HUDEP-2 (cell line): ENCODE results near the gene DAD1.
"Not testable (repeated sequence)": the region's sequence is repeated elsewhere in the genome, so short reads cannot be mapped to it uniquely, and the experiment has no call there.

Experiments used
- DNase-seq, 76 experiments: peaks; one replicate each; lab custom pipeline; 2025; ENCODE audit not compliant: unreplicated experiment in 76 of 76; lab: John Stamatoyannopoulos, UW

The DAD1 gene

DNA sequence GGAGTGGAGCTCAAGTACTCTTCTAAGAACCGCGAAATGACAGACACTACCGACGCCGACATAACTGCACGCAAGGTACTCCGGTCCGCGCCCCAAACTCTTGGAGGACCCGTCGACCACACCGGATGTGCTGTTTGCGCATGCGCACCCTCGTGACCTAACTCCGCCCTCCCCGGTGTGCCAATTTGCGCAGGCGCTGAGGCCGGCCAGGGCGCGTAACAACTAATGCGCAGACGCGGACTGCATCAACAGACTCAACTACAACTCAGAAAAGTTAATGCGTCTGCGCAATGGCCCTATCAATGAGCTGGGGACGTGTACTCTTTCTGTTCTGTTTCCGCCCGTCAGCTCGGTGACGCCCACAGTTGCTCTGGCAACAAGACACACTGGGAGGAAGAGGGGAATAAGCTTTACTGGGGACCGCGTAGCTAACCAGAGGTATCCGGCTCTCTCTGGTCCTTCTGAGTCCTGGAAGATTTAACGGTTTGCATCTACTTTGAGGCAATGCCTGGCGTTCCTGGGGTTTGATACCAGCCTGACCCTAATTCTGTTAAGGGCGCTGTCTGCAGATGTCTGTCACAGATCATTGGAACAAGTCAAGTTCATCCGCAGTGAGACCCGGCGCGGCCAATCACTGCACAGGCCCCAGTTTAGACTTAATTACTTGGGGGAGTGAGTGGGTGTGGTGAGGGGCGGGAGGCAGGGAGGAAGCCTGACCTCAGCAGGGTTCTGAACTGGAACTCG, at the start of gene DAD1:
Gene DAD1, minus strand, starts transcription at position 129 of the 744 bp plus-strand sequence. Its CDS starts 67 bp downstream, at position 62.
- peak in 75 of 76 experiments; percentile 65 to 100 (median 97) for DNase-seq

GRCh38 chr14:22635980-22636379, 47.0 kb upstream of the DAD1 start:
- DNase-seq, result not testable (repeated sequence)

DNA sequence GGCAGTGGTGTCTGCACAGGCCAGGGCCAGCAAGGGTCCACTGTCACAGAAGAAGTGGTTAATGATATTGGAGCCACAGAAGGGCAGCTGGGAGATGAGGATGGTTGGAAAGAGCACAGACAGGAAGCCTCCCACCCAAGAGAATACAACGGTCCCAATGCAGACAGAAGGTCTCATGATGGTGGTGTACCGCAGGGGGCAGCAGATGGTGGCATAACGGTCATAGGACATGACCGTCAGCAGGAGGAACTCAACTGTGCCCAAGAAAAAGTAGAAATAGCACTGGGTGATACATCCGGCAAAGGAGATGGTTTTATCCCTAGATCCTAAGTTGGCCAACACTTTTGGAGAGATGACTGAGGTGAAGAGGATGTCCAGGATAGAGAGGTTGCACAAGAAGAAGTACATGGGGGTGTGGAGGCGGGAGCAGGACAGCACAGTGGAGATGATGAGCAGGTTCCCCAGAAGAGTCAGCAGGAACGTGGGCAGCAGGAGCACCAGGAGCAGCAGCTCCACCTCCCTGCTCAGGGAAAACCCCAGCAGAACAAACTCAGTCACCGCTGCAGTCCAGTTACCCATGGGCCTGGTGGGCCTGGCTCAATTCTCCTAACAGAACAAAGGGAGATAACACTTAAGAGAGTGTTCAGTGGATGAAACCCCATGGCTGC, 45.3 kb upstream of the DAD1 start:
- DNase-seq, result no peak

DNA sequence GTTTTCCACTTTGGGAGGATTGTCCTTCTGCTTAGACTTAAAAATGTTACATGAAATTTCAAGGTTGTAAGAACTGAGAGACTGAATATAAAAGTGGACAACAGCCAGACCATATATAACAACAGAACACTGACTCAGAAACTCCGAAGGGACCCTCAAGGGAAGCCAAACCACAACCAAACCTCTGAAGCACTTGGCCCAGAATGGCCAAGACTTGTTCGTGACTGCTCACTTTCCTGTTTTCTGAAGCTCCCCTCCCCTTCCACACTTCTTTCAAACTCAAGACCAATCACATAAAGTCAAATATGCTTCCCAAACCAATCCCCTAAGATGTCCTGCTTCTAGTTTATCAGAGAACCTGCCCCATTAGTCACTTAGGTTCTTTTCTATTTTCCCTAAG, 41.5 kb upstream of the DAD1 start:
- DNase-seq, result no peak

DNA sequence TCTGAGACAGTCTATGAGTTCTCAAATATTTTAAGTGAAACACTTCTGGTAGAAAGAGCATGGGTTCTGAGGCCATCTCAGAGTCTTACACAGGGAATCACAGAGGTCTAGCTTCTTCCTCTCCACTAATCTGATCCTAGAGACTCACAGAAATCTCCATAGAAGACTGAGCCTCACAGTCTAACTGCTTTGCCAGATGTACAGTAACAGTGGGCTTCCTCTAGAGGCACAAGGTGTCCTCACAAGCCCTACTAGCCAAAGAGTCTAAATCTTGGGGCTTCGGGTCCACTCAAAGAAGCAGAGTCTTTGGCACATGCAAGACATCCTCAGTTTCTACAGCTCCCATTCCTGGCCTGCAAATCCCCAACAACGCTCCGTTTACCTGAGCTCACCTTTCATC, 41.0 kb upstream of the DAD1 start:
- peak in 1 of 76 experiments; percentile 10 for DNase-seq

DNA sequence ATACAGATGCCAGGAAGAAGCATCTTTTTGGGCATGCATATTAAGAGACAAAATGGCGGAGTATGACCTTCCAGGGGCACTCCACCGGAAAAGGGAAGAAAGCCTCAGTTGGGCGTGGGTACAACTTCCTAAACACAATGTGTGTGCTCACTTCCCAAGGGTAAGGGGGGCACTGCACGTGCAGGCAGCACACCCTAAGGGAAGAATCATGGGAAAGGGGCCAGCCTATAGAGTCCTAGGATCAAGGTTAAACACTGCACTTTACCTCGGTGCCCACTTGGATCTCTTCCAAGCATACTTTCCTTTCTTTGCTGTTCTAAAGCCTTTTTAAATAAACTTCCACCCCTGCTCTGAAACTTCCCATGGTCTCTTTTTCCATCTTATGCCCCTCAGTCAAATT, 40.3 kb upstream of the DAD1 start:
- DNase-seq, result no peak

DNA sequence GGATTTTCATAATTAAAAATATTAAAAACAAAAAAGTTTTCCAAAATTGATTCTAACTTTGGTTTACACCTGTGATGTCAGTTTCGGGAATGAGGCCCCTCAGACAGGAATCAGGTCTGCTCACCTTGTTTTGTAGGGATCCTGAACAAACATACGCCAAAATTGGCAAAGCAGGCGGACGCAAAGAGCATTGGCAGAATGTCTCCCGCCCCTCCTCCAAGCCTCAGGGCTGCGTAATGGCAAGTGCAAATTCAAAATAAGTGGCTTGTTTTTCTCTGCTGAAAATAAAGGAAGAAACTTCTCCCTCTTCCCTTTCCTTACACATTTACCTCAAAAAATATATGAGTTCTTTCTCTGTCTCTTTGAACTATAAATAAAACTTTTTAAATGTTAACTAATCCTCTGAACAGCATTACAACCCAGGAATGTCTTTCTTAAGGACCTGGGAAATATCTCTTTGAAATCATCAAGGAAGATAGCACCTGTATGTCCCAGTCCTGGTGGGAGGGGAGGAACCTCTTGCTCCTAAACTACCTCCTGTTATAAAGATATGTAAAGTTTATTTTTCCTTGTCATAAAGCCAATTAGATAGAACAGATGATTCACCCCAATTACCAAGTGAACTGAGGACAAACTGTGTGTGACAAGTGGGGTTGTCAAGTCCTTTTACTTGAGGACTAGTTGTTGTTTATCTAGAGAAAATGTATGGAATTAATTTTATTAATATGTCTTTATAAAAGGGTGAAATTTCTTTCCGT, 38.7 kb upstream of the DAD1 start:
- DNase-seq, result no peak

DNA sequence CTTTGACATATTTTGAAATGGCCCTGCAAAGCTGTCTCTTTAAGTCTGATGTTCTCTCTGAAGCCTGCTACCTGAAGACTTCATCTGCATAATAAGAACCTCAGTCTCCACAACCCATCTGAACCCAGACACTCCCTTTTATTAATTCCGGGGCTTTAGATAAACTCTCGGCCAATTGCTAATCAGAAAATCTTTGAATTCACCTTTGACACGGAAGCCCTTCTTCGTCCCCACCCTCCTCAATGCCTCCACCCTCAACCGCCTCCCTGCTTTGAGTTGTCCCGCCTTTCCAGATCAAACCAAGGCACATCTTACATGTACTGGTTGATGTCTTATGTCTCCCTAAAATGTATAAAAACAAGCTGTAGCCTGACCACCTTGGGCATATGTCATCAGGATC, 37.6 kb upstream of the DAD1 start:
- peak in 10 of 76 experiments; percentile 2 to 24 (median 10) for DNase-seq

DNA sequence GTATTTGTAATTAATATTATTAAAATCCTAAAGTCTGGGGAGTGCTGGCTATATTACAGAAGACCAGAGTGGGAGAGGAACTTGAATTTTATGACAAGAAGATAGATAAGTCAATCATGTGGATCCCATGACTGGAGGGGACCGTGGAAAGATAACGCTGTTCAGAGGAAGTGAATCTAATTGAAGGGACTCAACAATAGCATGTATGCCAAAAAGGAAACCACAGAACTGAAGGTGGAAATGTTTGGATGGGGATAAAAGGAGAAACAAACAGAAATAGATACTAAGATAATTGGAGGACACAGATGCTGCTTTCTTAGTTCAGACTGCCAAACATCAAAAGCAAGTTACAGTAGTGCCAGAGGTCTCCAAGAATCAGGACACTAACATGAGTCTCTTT, 34.0 kb upstream of the DAD1 start:
- peak in 12 of 76 experiments; percentile 9 to 47 (median 23) for DNase-seq

- DNase-seq, result no peak
Observed at GRCh38 chr14:22622255-22622654, 33.2 kb upstream of the DAD1 start.

DNA sequence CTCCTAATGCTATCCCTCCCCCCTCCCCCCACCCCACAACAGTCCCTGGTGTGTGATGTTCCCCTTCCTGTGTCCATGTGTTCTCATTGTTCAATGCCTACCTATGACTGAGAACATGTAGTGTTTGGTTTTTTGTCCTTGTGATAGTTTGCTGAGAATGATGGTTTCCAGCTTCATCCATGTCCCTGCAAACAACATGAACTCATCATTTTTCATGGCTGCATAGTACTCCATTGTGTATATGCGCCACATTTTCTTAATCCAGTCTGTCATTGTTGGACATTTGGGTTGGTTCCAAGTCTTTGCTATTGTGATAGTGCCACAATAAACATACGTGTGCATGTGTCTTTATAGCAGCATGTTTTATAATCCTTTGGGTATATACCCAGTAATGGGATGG, 26.7 kb upstream of the DAD1 start:
- not testable (repeated sequence) for DNase-seq

- DNase-seq, result no peak
Observed at GRCh38 chr14:22614240-22614799, 25.3 kb upstream of the DAD1 start.

- no peak for DNase-seq
Observed at GRCh38 chr14:22613736-22614239, 24.8 kb upstream of the DAD1 start.

- DNase-seq, result no peak
Observed at GRCh38 chr14:22613106-22613695, 24.2 kb upstream of the DAD1 start.

DNA sequence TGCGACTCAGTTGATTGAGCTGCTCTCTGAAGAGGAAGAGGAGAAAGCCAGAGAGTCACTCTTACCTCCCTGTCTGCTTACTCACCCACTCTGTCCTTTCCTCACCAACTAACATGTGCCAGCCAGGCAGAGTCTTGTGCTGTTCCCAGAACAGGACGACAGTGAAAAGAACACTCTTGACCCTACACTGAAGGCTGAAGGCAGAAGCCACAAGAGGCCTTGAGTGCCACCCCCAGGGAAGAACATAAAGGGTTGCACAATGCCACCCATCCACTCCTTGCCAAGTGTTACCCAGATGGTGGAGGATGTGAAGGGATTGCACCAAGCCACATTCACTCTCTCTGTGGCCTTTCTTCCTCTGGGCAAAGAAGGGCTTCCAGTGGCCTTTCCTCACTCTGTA, 21.9 kb upstream of the DAD1 start:
- no peak for DNase-seq

DNA sequence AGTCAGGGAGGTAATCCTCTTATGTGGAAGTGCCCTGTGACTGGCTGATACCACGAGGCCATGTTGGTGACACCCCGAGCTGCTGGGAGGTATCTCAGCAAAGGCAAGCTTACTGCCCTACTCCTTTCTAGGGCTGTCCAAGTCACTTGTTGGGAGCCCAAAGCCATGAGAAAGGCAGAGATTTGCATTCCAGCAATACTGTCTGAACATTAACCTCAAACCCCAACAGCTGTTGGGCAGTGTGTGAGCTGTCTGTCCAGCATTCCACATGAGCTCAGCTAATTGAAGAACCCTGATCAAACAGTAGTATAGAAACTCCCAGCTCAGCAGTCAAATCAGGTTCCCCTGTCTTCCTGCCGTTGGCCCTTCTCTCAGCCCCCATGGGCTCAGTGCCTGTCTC, 18.3 kb upstream of the DAD1 start:
- no peak for DNase-seq

DNA sequence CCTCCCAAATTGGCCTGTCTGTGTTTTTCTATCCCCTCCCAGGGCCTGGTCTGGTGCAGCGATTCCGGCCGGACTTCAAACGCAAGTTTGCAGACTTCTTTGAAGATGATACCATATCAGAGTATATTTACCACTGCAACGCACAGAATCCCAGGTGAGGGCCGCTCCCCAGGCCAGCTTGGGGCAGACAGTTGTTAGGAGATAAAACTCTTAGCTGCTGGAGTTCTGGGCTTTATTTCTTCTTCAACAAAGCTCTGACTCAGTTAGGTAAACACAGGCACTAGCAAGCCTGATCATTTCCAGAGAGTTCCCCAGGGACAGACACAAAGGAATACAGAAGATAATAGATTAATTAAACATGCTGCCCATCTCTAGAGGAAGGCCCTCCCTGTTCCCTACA, 17.4 kb upstream of the DAD1 start:
- no peak for DNase-seq

- no peak for DNase-seq
Observed at GRCh38 chr14:22602862-22603261, 13.8 kb upstream of the DAD1 start.

- DNase-seq, result no peak
Observed at GRCh38 chr14:22601996-22602395, 13.0 kb upstream of the DAD1 start.

DNA sequence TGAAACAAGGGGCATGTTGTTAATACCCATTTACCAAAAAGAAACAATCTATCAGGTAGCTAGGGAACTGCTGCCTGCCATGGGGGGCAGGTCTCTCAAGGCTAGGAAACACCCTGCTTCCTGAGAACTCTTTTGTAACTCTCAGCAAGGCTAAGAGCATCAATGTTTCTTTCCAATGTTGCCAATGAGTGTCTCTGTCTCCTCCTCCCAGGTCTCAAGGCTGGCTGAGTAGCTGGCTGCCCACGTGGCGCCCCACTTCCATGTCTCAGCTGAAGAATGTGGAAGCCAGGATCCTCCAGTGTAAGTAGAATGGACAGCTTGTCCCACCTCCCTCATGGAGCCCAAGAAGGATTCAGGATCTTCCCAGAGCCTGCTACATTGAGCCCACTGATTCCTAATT, 12.4 kb upstream of the DAD1 start:
- no peak for DNase-seq

GRCh38 chr14:22600027-22600426, 11.0 kb upstream of the DAD1 start:
- DNase-seq, result no peak
